PC-9 (cell line): ENCODE results near the gene ALPG. TPM values are rescaled to one million over a fixed set of nuclear protein-coding genes. Genes with fewer than 3 reads are reported as not detected.

Experiments
- BruUV-seq: library from RNA; stranded (reverse); fragments of 400-500 nt; replicated peaks from 2 replicates; lab custom pipeline; 2021; lab: Mats Ljungman, UMichigan
- CTCF ChIA-PET: fragments of 300-600 bp; sonication (Branson Sonifier 250); formaldehyde crosslinking; loops from one replicate; lab custom pipeline; 2022; ENCODE audit warnings: antibody characterized with exemption; lab: Charles Lee
- POLR2A ChIA-PET: fragments of 300-600 bp; sonication (Branson Sonifier 250); formaldehyde crosslinking; loops from one replicate; lab custom pipeline; 2022; ENCODE audit warnings: antibody characterized with exemption; ENCODE audit not compliant: unreplicated experiment; lab: Charles Lee
- DNase-seq, 2 experiments: peaks; one replicate each; pipeline versions ENCODE4 v3.0.0 to v3.0.0-alpha.2; 2015 to 2022; ENCODE audit warnings: mixed read lengths in 1 of 2
- H2AFZ ChIP-seq: fragments of 200-600 bp; sonication (generic); 2 replicates; pipeline ENCODE4 v1.8.1; 2017; ENCODE audit warnings: antibody characterized with exemption
- H3F3A ChIP-seq: fragments of 200-600 bp; sonication (generic); 2 replicates; pipeline ENCODE4 v1.8.1; 2017; ENCODE audit warnings: antibody characterized with exemption, mild to moderate bottlenecking, low read depth; ENCODE audit not compliant: insufficient read depth
- H3K27ac ChIP-seq: fragments of 200-600 bp; sonication (generic); 2 replicates; pipeline ENCODE4 v1.6.1; 2016; ENCODE audit warnings: mixed run types
- H3K27me3 ChIP-seq: fragments of 200-600 bp; sonication (generic); 2 replicates; pipeline ENCODE4 v1.6.1; 2016; ENCODE audit warnings: low read depth, mixed run types; ENCODE audit not compliant: insufficient read depth
- H3K36me3 ChIP-seq: fragments of 200-600 bp; sonication (generic); 2 replicates; pipeline ENCODE4 v1.6.1; 2016; ENCODE audit warnings: low read depth, mixed run types
- H3K4me1 ChIP-seq: fragments of 200-600 bp; sonication (generic); replicated peaks from 2 replicates; pipeline ENCODE4 v1.6.1; 2016; ENCODE audit warnings: mixed run types; ENCODE audit not compliant: insufficient read depth
- H3K4me2 ChIP-seq: fragments of 200-600 bp; sonication (generic); 2 replicates; pipeline ENCODE4 v1.6.1; 2017; ENCODE audit warnings: mixed run types
- H3K4me3 ChIP-seq: fragments of 200-600 bp; sonication (generic); 2 replicates; pipeline ENCODE4 v1.6.1; 2016; ENCODE audit warnings: mixed run types
- H3K79me2 ChIP-seq: fragments of 200-600 bp; sonication (generic); 2 replicates; pipeline ENCODE4 v1.6.1; 2017; ENCODE audit warnings: low read depth, mixed run types
- H3K9me2 ChIP-seq: fragments of 200-600 bp; sonication (generic); 2 replicates; pipeline ENCODE4 v1.8.1; 2017; ENCODE audit warnings: mild to moderate bottlenecking; ENCODE audit not compliant: insufficient read depth
- H3K9me3 ChIP-seq: fragments of 200-600 bp; sonication (generic); 2 replicates; pipeline ENCODE4 v1.8.1; 2016; ENCODE audit warnings: low read depth; ENCODE audit not compliant: insufficient read depth
- H4K20me1 ChIP-seq: fragments of 200-600 bp; sonication (generic); 2 replicates; pipeline ENCODE4 v1.8.1; 2017; ENCODE audit not compliant: insufficient read depth
- CTCF ChIP-seq: fragments of 200-600 bp; sonication (generic); conservative IDR thresholded peaks from 2 replicates; pipeline ENCODE4 v1.6.1; 2017; ENCODE audit warnings: mixed run types, antibody characterized with exemption, mild to moderate bottlenecking, moderate library complexity
- EZH2 ChIP-seq: fragments of 200-600 bp; sonication (generic); IDR thresholded peaks from 2 replicates; pipeline ENCODE4 v1.8.0; 2017; ENCODE audit warnings: antibody characterized with exemption, low read depth
- intact Hi-C: fragments of 100-400 bp; cut with micrococcal nuclease; formaldehyde crosslinking; loops from one replicate; pipeline ENCODE4 v1.10.0; 2022; ENCODE audit not compliant: unreplicated experiment
- total RNA-seq: library from RNA; stranded (reverse); gene quantifications from 2 replicates; pipeline ENCODE4 v1.2.3, GENCODE V29; 2021

The ALPG gene
- total RNA-seq, 1 experiment from 2014 or later, result 0.76 TPM

DNA sequence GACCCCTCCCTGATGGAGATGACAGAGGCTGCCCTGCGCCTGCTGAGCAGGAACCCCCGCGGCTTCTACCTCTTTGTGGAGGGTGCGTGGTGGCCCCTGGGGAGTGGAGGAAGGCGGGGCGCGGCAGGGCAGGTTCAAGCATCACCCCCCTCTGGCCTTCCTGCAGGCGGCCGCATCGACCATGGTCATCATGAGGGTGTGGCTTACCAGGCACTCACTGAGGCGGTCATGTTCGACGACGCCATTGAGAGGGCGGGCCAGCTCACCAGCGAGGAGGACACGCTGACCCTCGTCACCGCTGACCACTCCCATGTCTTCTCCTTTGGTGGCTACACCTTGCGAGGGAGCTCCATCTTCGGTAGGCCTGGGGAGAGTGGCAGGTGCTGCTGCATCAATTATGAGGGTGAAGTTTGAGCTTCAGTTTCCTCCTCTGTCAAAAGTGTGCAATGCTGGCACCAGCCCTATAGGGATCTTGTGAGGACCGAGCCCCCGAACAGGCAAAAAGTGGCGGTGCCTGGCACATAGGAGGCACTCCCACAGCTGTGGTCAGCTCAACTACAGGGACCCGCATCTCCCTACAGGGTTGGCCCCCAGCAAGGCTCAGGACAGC lies 51.5 kb downstream of the ALPG start:
- no TSS peak for BruUV-seq
- H3K9me2 ChIP-seq, result no peaks in the 10 kb centered on the region
- no peak overlapping the region for H3K4me3 ChIP-seq
- H3K27ac ChIP-seq, result no peak overlapping the region
- no peaks in the 10 kb centered on the region for H3K4me1 ChIP-seq
- TF ChIP-seq CTCF, result no peak
- TF ChIP-seq EZH2, result no peak
- H3K4me2 ChIP-seq, result no peak overlapping the region
- CTCF ChIA-PET, result no interaction called here
- no peaks in the 10 kb centered on the region for H4K20me1 ChIP-seq
- no peak for DNase-seq
- H3K79me2 ChIP-seq, result no peaks in the 10 kb centered on the region
- POLR2A ChIA-PET, result no interaction called here
- H3F3A ChIP-seq, result no peaks in the 10 kb centered on the region
- H2AFZ ChIP-seq, result no peak overlapping the region
- H3K9me3 ChIP-seq, result no peaks in the 10 kb centered on the region
- intact Hi-C loops, result no loop called here
- H3K27me3 ChIP-seq, result peaks cover 79% of the 10 kb centered on the region
- no peaks in the 10 kb centered on the region for H3K36me3 ChIP-seq

DNA sequence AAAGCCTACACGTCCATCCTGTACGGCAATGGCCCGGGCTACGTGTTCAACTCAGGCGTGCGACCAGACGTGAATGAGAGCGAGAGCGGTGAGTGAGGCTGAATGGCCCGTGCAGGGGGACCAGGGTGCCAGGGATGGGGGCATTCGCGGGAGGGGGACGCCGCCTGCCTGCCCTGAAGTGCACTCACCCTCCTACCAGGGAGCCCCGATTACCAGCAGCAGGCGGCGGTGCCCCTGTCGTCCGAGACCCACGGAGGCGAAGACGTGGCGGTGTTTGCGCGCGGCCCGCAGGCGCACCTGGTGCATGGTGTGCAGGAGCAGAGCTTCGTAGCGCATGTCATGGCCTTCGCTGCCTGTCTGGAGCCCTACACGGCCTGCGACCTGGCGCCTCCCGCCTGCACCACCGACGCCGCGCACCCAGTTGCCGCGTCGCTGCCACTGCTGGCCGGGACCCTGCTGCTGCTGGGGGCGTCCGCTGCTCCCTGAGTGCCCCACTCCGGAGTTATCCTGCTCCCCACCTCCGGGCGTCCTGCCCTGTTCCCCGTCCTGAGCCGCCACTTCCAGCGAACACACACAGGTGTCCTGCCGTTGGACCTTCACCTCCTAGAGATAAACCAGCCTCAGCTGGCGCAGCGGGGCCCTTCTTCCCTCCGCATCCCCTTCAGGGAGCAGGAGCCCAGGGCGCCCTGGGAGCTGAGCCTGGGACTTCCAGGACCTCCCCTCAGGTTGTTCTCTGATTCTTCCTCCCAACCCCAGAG lies 52.2 kb downstream of the ALPG start:
- BruUV-seq, result no TSS peak
- Histone ChIP-seq H4K20me1 (no peaks in the 10 kb centered on the region), H2AFZ (no peak overlapping the region), H3K9me3 (no peaks in the 10 kb centered on the region), H3K4me3 (no peak overlapping the region), H3K4me1 (no peaks in the 10 kb centered on the region), H3K27me3 (peaks cover 79% of the 10 kb centered on the region), H3F3A (no peaks in the 10 kb centered on the region), H3K27ac (no peak overlapping the region), H3K9me2 (no peaks in the 10 kb centered on the region), H3K4me2 (no peak overlapping the region), H3K79me2 (no peaks in the 10 kb centered on the region), H3K36me3 (no peaks in the 10 kb centered on the region)
- TF ChIP-seq EZH2, result no peak
- TF ChIP-seq CTCF, result no peak
- DNase-seq, result no peak
- intact Hi-C loops, result no loop called here
- CTCF ChIA-PET, result no interaction called here
- POLR2A ChIA-PET, result no interaction called here

- intact Hi-C loops, result no loop called here
- H3K27me3 ChIP-seq, result peaks cover 78% of the 10 kb centered on the region
- ChIA-PET CTCF (interaction anchor here (0.7 kb wide), 1 partner anchor 20 kb away, joined by 3 read pairs; no protein-coding TSS in a partner anchor), POLR2A (no interaction called here)
- no peaks in the 10 kb centered on the region for H4K20me1 ChIP-seq
- H3K79me2 ChIP-seq, result no peaks in the 10 kb centered on the region
- no peaks in the 10 kb centered on the region for H3K36me3 ChIP-seq
- no peaks in the 10 kb centered on the region for H3K9me2 ChIP-seq
- no peaks in the 10 kb centered on the region for H3K9me3 ChIP-seq
- no peak overlapping the region for H2AFZ ChIP-seq
- TF ChIP-seq EZH2 (no peak), CTCF (no peak)
- BruUV-seq, result no TSS peak
- no peak overlapping the region for H3K4me3 ChIP-seq
- no peaks in the 10 kb centered on the region for H3K4me1 ChIP-seq
- no peak overlapping the region for H3K4me2 ChIP-seq
- no peak for DNase-seq
- no peak overlapping the region for H3K27ac ChIP-seq
- no peaks in the 10 kb centered on the region for H3F3A ChIP-seq
Observed at GRCh38 chr2:232459419-232460035, 52.9 kb downstream of the ALPG start.
